ENCODE measurements around the gene HMGB4.

DNA sequence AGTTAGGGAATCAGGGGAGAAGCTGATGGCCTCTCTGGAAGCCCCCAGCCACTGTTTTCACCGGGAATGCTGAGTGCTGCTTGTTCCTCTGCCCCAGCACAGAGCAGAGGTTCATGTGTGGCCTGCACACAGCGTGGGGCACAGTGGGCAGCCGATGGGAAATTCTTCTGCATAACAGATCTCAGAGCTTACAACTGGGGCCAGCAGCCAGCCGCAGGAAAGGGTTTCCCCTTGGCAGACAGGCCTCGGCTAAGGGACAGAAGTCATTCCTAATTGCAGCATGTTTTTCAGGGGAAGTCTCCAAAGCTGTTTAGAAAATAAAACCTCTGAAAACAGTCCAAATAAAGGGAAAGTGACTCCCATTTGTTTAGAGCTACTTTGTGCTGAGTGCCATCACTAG lies 22.6 kb downstream of the HMGB4 start:
- TF ChIP-seq, protein P1, sequence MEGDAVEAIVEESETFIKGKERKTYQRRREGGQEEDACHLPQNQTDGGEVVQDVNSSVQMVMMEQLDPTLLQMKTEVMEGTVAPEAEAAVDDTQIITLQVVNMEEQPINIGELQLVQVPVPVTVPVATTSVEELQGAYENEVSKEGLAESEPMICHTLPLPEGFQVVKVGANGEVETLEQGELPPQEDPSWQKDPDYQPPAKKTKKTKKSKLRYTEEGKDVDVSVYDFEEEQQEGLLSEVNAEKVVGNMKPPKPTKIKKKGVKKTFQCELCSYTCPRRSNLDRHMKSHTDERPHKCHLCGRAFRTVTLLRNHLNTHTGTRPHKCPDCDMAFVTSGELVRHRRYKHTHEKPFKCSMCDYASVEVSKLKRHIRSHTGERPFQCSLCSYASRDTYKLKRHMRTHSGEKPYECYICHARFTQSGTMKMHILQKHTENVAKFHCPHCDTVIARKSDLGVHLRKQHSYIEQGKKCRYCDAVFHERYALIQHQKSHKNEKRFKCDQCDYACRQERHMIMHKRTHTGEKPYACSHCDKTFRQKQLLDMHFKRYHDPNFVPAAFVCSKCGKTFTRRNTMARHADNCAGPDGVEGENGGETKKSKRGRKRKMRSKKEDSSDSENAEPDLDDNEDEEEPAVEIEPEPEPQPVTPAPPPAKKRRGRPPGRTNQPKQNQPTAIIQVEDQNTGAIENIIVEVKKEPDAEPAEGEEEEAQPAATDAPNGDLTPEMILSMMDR (IDR thresholded peaks at IDR 0.05): no peak
- TF ChIP-seq EP300 (IDR thresholded peaks at IDR 0.05): no peak
